ENCODE measurements around the gene BIK. TPM values are rescaled to one million over a fixed set of nuclear protein-coding genes. Genes with fewer than 3 reads are reported as not detected.
A peak's percentile ranks its signal among the peaks of the same experiment; 100 is the strongest.

Gene BIK
- total and polyA plus RNA-seq, 8 donors = 0.78 to 3.1 (median 1.3) TPM

GRCh38 chr22:43110927-43111623 is 525 bp downstream of the BIK start:
- TF ChIP-seq, protein P1, sequence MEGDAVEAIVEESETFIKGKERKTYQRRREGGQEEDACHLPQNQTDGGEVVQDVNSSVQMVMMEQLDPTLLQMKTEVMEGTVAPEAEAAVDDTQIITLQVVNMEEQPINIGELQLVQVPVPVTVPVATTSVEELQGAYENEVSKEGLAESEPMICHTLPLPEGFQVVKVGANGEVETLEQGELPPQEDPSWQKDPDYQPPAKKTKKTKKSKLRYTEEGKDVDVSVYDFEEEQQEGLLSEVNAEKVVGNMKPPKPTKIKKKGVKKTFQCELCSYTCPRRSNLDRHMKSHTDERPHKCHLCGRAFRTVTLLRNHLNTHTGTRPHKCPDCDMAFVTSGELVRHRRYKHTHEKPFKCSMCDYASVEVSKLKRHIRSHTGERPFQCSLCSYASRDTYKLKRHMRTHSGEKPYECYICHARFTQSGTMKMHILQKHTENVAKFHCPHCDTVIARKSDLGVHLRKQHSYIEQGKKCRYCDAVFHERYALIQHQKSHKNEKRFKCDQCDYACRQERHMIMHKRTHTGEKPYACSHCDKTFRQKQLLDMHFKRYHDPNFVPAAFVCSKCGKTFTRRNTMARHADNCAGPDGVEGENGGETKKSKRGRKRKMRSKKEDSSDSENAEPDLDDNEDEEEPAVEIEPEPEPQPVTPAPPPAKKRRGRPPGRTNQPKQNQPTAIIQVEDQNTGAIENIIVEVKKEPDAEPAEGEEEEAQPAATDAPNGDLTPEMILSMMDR (IDR thresholded peaks at IDR 0.05) = no peak
- Histone ChIP-seq H3K4me1 (peaks cover 8 to 27% of the 10 kb centered on the region in 2 donors), H3K27me3 (peaks cover 22 to 40% of the 10 kb centered on the region in 2 donors), H3K4me3 (peak overlapping the region; percentile 48 to 50), H3K9me3 (no peaks in the 10 kb centered on the region), H3K27ac (no peak overlapping the region), H3K36me3 (no peaks in the 10 kb centered on the region)
- peak in 2 of 4 donors; percentile 55 to 86 for DNase-seq
- intact Hi-C loops (cut with DNase I) = no loop called here
- peak; percentile 69 for ATAC-seq

DNA sequence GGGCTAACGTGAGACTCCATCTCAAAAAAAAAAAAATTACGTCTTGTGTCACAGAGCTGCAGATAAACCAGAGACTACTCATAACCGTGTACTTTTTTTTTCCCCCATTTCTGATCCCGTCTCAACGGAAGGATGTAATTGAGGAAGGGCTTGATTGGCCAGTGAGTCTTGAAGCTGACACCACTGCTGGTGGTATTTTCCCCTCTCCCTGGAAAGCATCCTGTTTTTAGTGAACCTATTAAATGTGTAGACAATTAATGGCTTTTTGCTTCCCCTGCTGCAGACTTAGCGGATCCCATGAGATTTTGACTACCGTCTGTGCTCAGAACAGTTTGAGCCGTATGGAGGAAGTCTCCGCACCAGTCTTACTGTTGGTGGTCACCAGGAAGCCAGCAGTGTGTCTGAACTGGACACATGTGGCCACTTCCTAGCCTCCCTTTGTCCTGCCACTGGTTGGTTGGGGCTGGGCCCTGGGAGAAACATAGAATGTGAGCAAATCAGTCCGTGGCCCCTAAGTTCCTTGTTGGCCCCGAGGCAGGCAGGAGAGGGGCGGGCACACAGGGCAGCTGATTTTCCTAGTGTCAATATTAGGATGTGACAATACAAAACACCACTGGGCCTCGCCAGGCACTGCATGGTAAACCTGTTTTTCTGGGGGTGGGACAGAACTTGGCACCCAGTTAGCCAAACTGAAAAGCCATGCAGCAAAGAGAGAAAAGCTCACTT is 3.1 kb downstream of the BIK start:
- no peak overlapping the region for H3K4me3 ChIP-seq
- no peak overlapping the region for H3K27ac ChIP-seq
- ATAC-seq (no peak), DNase-seq (no peak)
- no peaks in the 10 kb centered on the region for H3K36me3 ChIP-seq
- H3K9me3 ChIP-seq = no peaks in the 10 kb centered on the region
- H3K27me3 ChIP-seq = peaks cover 22 to 40% of the 10 kb centered on the region in 2 donors
- TF ChIP-seq, protein P1 (IDR thresholded peaks at IDR 0.05) = no peak
- peaks cover 8 to 39% of the 10 kb centered on the region in 2 donors for H3K4me1 ChIP-seq
- intact Hi-C loops (cut with DNase I) = no loop called here

DNA sequence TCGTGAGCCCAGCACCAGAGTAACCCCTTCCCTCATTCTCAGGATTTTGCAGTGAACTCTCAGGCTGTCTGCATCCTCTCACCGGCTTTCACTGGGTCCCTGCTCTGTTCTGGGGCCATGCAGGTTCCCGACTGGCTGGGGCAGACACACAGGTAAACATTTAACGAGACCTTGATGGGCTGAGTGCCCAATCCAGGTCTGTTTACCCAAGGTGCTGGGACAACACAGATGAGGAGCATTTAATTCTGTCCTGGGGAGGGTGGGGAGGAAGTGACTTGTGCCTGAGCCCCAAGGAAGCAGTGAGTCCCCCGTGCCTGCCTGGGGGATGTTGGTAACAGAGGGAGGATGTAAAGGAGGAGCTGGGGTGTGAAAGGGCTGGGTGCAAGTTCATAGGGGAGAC is 4.4 kb downstream of the BIK start:
- Histone ChIP-seq H3K4me1 (peaks cover 8 to 45% of the 10 kb centered on the region in 2 donors), H3K27ac (no peak overlapping the region), H3K4me3 (no peak overlapping the region), H3K36me3 (no peaks in the 10 kb centered on the region), H3K27me3 (peaks cover 17 to 29% of the 10 kb centered on the region in 2 donors), H3K9me3 (no peaks in the 10 kb centered on the region)
- intact Hi-C loops (cut with DNase I) = no loop called here
- DNase-seq = peak in 1 of 4 donors; percentile 55
- TF ChIP-seq, protein P1 (IDR thresholded peaks at IDR 0.05) = no peak
- ATAC-seq = peak; percentile 69

DNA sequence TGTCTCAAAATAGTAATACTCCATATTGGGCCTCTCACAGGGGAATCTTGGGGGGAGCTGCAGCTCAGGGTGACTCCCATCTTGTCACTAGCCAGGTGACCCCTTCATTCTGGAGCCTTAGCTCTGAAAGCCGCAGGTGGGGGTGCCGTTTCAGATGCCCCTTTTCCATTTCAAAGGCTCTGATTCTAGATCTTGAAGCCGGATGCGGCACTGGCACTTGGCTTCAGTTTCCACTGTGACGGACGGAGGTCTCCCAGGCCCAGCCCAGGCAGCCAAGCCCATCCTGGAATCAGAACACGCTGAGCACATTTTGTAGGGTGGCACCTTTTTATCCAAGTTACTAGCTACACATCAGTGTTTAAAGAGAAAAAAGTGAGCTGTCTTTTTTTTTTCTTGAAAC is 6.4 kb downstream of the BIK start:
- TF ChIP-seq, protein P1 (IDR thresholded peaks at IDR 0.05) = no peak
- H3K4me1 ChIP-seq = peaks cover 0 to 29% of the 10 kb centered on the region in 2 donors
- H3K9me3 ChIP-seq = no peaks in the 10 kb centered on the region
- ATAC-seq = no peak
- H3K4me3 ChIP-seq = no peak overlapping the region
- peaks cover 0 to 9% of the 10 kb centered on the region in 2 donors for H3K27me3 ChIP-seq
- intact Hi-C loops (cut with DNase I) = no loop called here
- no peak overlapping the region for H3K27ac ChIP-seq
- no peaks in the 10 kb centered on the region for H3K36me3 ChIP-seq
- DNase-seq = no peak

All from left lung (tissue), 10 donors.